Neural crest cell (in vitro differentiated cells): ENCODE measurements around the gene ITGA3. TPM values are rescaled to one million over a fixed set of nuclear protein-coding genes. Genes with fewer than 3 reads are reported as not detected.
A peak's percentile ranks its signal among the peaks of the same experiment; 100 is the strongest.

Source experiments
- DNase-seq: peaks from one replicate; pipeline ENCODE4 v3.0.0; 2021; ENCODE audit warnings: low read depth, mixed read lengths, low spot score
- H3K27ac Mint-ChIP-seq: one replicate; pipeline ENCODE4 v1.8.0; 2021; ENCODE audit warnings: mild to moderate bottlenecking, mixed read lengths; ENCODE audit not compliant: unreplicated experiment
- H3K27me3 Mint-ChIP-seq: 2 replicates; pipeline ENCODE4 v1.8.0; 2021; ENCODE audit warnings: low read depth, mild to moderate bottlenecking, mixed read lengths
- H3K36me3 Mint-ChIP-seq: 2 replicates; pipeline ENCODE4 v1.8.0; 2021; ENCODE audit warnings: low read depth, mild to moderate bottlenecking, mixed read lengths
- H3K4me1 Mint-ChIP-seq: 2 replicates; pipeline ENCODE4 v1.8.0; 2021; ENCODE audit warnings: mixed read lengths
- H3K4me3 Mint-ChIP-seq: one replicate; pipeline ENCODE4 v1.8.0; 2021; ENCODE audit warnings: mild to moderate bottlenecking, mixed read lengths
- H3K9me3 Mint-ChIP-seq: 2 replicates; pipeline ENCODE4 v1.8.0; 2021; ENCODE audit warnings: mixed read lengths
- total RNA-seq: library from RNA; stranded (reverse); gene quantifications from 2 replicates; pipeline ENCODE4 v1.2.1, GENCODE V29; 2021
- TF ChIP-seq, protein P1 (sequence below): fragments of 200-600 bp; sonication (generic); conservative IDR thresholded peaks from 2 replicates; pipeline ENCODE4 v1.5.0; 2021; ENCODE audit warnings: antibody characterized with exemption, mild to moderate bottlenecking

The ITGA3 gene
- total RNA-seq, 1 donor from 2014 or later, result 4.8 TPM

DNA sequence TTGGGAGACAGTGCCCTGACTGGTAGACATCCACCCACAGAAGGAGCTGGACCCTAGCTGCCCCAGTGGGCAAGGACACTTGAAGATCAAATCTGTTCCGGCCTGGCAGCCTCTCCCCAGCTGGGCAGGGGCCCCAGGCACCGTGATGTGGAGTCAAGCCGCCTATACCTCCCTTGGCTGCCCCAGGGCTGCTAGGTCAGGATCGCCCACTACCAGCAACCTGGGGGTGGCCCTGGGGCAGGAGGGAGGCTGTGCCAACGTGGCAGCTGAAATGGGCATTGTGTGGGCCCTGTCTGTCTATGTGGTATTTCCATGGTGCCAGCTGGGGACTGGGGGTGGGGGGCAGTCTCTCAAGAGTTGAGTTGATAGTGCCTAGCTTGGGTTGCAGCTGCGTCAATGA lies 40.2 kb downstream of the ITGA3 start:
- Mint-ChIP-seq H3K27me3 (no peaks in the 10 kb centered on the region), H3K4me3 (peak overlapping the region; percentile 93), H3K36me3 (no peaks in the 10 kb centered on the region), H3K9me3 (no peaks in the 10 kb centered on the region), H3K27ac (no peak overlapping the region), H3K4me1 (peaks cover 21% of the 10 kb centered on the region)
- no peak for DNase-seq
- TF ChIP-seq, protein P1, sequence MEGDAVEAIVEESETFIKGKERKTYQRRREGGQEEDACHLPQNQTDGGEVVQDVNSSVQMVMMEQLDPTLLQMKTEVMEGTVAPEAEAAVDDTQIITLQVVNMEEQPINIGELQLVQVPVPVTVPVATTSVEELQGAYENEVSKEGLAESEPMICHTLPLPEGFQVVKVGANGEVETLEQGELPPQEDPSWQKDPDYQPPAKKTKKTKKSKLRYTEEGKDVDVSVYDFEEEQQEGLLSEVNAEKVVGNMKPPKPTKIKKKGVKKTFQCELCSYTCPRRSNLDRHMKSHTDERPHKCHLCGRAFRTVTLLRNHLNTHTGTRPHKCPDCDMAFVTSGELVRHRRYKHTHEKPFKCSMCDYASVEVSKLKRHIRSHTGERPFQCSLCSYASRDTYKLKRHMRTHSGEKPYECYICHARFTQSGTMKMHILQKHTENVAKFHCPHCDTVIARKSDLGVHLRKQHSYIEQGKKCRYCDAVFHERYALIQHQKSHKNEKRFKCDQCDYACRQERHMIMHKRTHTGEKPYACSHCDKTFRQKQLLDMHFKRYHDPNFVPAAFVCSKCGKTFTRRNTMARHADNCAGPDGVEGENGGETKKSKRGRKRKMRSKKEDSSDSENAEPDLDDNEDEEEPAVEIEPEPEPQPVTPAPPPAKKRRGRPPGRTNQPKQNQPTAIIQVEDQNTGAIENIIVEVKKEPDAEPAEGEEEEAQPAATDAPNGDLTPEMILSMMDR, result no peak

DNA sequence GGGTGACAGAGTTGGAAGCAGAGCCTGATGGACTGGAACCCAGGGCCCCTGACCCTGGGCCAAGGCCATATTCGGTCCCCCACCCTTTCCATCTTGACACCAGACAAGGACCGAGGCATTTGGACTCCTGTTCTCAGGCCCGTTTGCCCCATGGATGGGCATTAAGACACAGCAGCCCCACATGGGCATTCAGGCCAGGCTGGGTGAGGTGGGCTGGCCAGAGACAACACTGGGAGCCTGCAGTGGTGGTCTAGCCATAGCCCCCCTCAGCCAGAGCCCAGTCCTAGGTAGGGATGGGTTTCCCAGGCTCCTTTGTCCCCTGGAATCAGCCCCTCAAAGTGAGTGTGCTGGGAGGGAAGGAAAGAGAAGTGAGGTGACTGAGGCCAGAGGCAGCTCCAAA lies 40.8 kb downstream of the ITGA3 start:
- Mint-ChIP-seq H3K27ac (no peak overlapping the region), H3K27me3 (no peaks in the 10 kb centered on the region), H3K4me3 (peak overlapping the region; percentile 93), H3K4me1 (peaks cover 21% of the 10 kb centered on the region), H3K36me3 (no peaks in the 10 kb centered on the region), H3K9me3 (no peaks in the 10 kb centered on the region)
- TF ChIP-seq, protein P1, result no peak
- no peak for DNase-seq

DNA sequence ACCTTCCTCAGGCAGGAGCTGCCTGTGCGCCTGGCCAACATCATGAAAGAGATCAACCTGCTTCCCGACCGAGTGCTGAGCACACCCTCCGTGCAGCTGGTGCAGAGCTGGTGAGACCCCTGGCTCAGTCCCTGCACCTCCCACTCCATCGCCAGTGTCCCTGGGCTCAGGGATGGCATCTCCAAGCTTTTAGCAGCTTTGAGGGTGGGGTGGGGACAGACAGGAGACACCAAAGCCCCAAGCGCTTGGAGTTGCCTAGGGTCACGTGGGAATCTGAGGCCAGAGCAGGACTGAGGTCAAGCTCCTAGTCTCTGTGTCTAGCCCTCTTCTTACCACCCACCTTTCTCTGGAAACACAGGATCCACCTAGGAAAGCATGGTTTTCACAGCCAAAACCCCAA lies 41.5 kb downstream of the ITGA3 start:
- DNase-seq, result no peak
- H3K27ac Mint-ChIP-seq, result no peak overlapping the region
- peaks cover 21% of the 10 kb centered on the region for H3K4me1 Mint-ChIP-seq
- H3K27me3 Mint-ChIP-seq, result no peaks in the 10 kb centered on the region
- H3K36me3 Mint-ChIP-seq, result no peaks in the 10 kb centered on the region
- TF ChIP-seq, protein P1, result no peak
- peak overlapping the region; percentile 80 for H3K4me3 Mint-ChIP-seq
- H3K9me3 Mint-ChIP-seq, result no peaks in the 10 kb centered on the region

DNA sequence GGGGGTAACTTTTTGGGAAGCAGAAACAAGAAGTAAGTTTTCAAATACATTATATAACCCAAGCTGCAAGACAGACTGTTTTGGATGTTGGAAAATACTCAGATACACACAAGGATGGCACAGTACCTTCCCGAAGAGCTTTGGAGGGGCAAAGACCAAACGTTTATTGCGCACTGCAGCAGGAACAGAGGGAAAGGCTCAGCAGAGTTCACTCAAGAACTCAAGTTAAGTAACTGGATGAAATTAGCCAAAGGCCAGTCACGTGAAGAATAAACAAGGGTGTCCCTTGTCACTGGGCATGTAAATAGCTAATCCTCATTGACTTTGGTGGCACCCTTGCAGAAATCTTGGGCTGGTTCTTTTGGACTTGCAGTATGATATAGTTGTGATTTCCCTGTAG lies 42.0 kb downstream of the ITGA3 start:
- H3K27ac Mint-ChIP-seq, result no peak overlapping the region
- H3K4me1 Mint-ChIP-seq, result peaks cover 21% of the 10 kb centered on the region
- TF ChIP-seq, protein P1, result no peak
- peak overlapping the region; percentile 24 for H3K4me3 Mint-ChIP-seq
- no peaks in the 10 kb centered on the region for H3K9me3 Mint-ChIP-seq
- no peaks in the 10 kb centered on the region for H3K27me3 Mint-ChIP-seq
- no peak for DNase-seq
- no peaks in the 10 kb centered on the region for H3K36me3 Mint-ChIP-seq

DNA sequence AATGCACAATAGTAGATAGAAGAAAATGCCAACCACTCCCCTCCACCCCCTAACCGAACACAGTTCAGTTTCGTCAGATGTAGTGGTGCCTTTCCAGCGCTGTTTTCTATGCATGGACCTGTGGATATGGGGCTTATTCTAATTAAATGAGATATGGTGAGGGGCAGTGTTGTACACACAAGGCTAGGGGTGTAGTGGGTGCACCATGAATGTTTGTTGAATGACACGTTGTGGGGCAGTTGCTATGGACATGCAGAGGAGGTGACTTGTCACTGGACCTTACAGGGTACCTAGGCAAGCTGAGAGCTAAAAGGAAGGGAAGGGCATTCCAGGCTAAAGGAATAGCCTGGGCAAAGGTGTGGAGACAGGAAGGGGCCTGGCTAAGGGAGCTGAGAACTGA lies 42.7 kb downstream of the ITGA3 start:
- TF ChIP-seq, protein P1, result no peak
- H3K4me1 Mint-ChIP-seq, result peaks cover 21% of the 10 kb centered on the region

DNA sequence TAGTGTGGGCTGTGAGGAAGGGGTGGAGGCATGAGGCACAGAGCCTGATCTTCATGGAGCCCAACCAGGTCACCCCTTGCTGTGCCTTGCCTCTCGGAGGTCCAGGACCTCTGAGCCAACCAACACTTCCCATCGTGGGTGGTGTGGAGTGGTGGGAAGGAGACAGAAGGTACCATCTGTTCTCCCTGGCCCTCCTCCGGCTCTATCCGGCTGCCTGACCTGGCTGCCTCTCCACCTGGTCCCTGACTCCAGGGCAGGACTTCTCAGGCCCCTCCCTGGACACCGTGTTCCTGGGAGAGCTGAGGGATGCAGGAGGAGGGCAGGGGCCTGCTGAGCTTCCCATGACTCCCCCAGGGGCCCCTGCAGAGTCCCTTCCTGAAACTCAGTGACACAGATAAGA lies 43.1 kb downstream of the ITGA3 start:
- no peaks in the 10 kb centered on the region for H3K36me3 Mint-ChIP-seq
- no peaks in the 10 kb centered on the region for H3K27me3 Mint-ChIP-seq
- H3K4me3 Mint-ChIP-seq, result no peak overlapping the region
- peaks cover 20% of the 10 kb centered on the region for H3K4me1 Mint-ChIP-seq
- H3K9me3 Mint-ChIP-seq, result no peaks in the 10 kb centered on the region
- TF ChIP-seq, protein P1, result no peak
- no peak overlapping the region for H3K27ac Mint-ChIP-seq
- no peak for DNase-seq

More for the DNA sequence above, 42.7 kb downstream of the ITGA3 start:
- Mint-ChIP-seq H3K36me3 (no peaks in the 10 kb centered on the region), H3K9me3 (no peaks in the 10 kb centered on the region), H3K27me3 (no peaks in the 10 kb centered on the region), H3K27ac (no peak overlapping the region), H3K4me3 (no peak overlapping the region)
- no peak for DNase-seq
